SK-N-SH (cell line): ENCODE data around the gene FBXO34. TPM values are rescaled to one million over a fixed set of nuclear protein-coding genes. Genes with fewer than 3 reads are reported as not detected.

Experiments used
- CTCF ChIA-PET: fragments of 300-600, 350-600 bp; formaldehyde crosslinking; extraction: SDS; loops from one replicate; lab custom pipeline; 2021; lab: Yijun Ruan, JAX
- POLR2A ChIA-PET: fragments of 350-600 bp; sonication (Branson Sonifier 250); formaldehyde crosslinking; extraction: SDS; loops from one replicate; lab custom pipeline; 2020; ENCODE audit warnings: antibody characterized with exemption, inconsistent platforms; lab: Yijun Ruan, JAX
- DNase-seq: peaks from one replicate; pipeline ENCODE4 v3.0.0; 2012
- H2AFZ ChIP-seq: fragments of 200-600 bp; sonication (generic); 2 replicates; pipeline ENCODE4 v1.8.1; 2016; ENCODE audit warnings: antibody characterized with exemption, mild to moderate bottlenecking, low read depth
- H3F3A ChIP-seq: fragments of 200-600 bp; sonication (generic); replicated peaks from 2 replicates; pipeline ENCODE3; 2016; ENCODE audit warnings: antibody characterized with exemption, mild to moderate bottlenecking; ENCODE audit not compliant: insufficient read depth
- H3K27ac ChIP-seq, 2 experiments: fragments of 200-500 bp in 1 of 2; fragments of 200-600 bp in 1 of 2; sonication (Bioruptor generic) in 1 of 2; sonication (generic), shearing (Covaris generic) in 1 of 2; 2 replicates each; pipeline versions ENCODE4 v1.5.1 to v1.6.1; 2014 to 2016; ENCODE audit warnings: low read depth in 2 of 2, inconsistent platforms in 1 of 2, low read length in 1 of 2, mild to moderate bottlenecking in 1 of 2, mixed read lengths in 1 of 2
- H3K27me3 ChIP-seq: fragments of 200-600 bp; sonication (generic), shearing (Covaris generic); 2 replicates; pipeline ENCODE4 v1.6.1; 2016; ENCODE audit warnings: mixed run types; ENCODE audit not compliant: insufficient read depth
- H3K36me3 ChIP-seq, 2 experiments: fragments of 200-500 bp in 1 of 2; fragments of 200-600 bp in 1 of 2; sonication (Bioruptor generic) in 1 of 2; sonication (generic) in 1 of 2; replicated peaks in 1 of 2; 2 replicates each; pipeline versions ENCODE3 to v1.5.1; 2014 to 2016; ENCODE audit warnings: low read length in 1 of 2, mild to moderate bottlenecking in 1 of 2; ENCODE audit not compliant: insufficient read depth in 2 of 2, control insufficient read depth in 1 of 2
- H3K4me1 ChIP-seq, 2 experiments: fragments of 200-500 bp in 1 of 2; fragments of 200-600 bp in 1 of 2; sonication (Bioruptor generic) in 1 of 2; sonication (generic), shearing (Covaris generic) in 1 of 2; 2 replicates each; pipeline versions ENCODE4 v1.5.1 to v1.6.1; 2014 to 2016; ENCODE audit warnings: low read depth in 1 of 2, low read length in 1 of 2, mixed run types in 1 of 2; ENCODE audit not compliant: insufficient read depth in 2 of 2, control insufficient read depth in 1 of 2
- H3K4me2 ChIP-seq: fragments of 200-600 bp; sonication (generic), shearing (Covaris generic); 2 replicates; pipeline ENCODE4 v1.6.1; 2017; ENCODE audit warnings: mixed run types
- H3K4me3 ChIP-seq, 2 experiments: fragments of 200-500 bp in 1 of 2; fragments of 200-600 bp in 1 of 2; sonication (Bioruptor generic) in 1 of 2; sonication (generic), shearing (Covaris generic) in 1 of 2; 2 replicates each; pipeline versions ENCODE4 v1.5.1 to v1.8.1; 2014 to 2016; ENCODE audit warnings: low read depth in 2 of 2, inconsistent platforms in 1 of 2, low read length in 1 of 2, mild to moderate bottlenecking in 1 of 2, mixed read lengths in 1 of 2, moderate library complexity in 1 of 2
- H3K79me2 ChIP-seq: fragments of 200-600 bp; sonication (generic); 2 replicates; pipeline ENCODE4 v1.8.1; 2017; ENCODE audit warnings: mild to moderate bottlenecking; ENCODE audit not compliant: insufficient read depth
- H3K9ac ChIP-seq: fragments of 200-600 bp; sonication (generic); 2 replicates; pipeline ENCODE4 v1.6.1; 2017; ENCODE audit warnings: mixed run types
- H3K9me2 ChIP-seq: fragments of 200-600 bp; sonication (generic); 2 replicates; pipeline ENCODE4 v1.6.1; 2017; ENCODE audit warnings: mixed run types
- H3K9me3 ChIP-seq: fragments of 200-600 bp; sonication (generic); 2 replicates; pipeline ENCODE4 v1.6.1; 2017; ENCODE audit warnings: mixed run types, mild to moderate bottlenecking, moderate library complexity
- H4K20me1 ChIP-seq: fragments of 200-600 bp; sonication (generic); 2 replicates; pipeline ENCODE4 v1.6.1; 2017; ENCODE audit warnings: mild to moderate bottlenecking, mixed run types; ENCODE audit not compliant: insufficient read depth
- ELF1 ChIP-seq: IDR thresholded peaks from 2 replicates; pipeline ENCODE4 v1.4.0; 2012
- EZH2phosphoT487 ChIP-seq: fragments of 200-600 bp; sonication (generic); IDR thresholded peaks from 2 replicates; pipeline ENCODE4 v1.6.1; 2017; ENCODE audit warnings: low read depth, mixed run types, mild to moderate bottlenecking, antibody characterized with exemption, moderate library complexity, borderline replicate concordance
- FOSL2 ChIP-seq: IDR thresholded peaks from 2 replicates; pipeline ENCODE4 v1.4.0; 2012; ENCODE audit warnings: low read depth, mild to moderate bottlenecking, moderate library complexity, borderline replicate concordance
- FOXJ3 ChIP-seq: sonication (generic); formaldehyde crosslinking; IDR thresholded peaks from 2 replicates; pipeline ENCODE4 v1.5.1; 2020; ENCODE audit warnings: mild to moderate bottlenecking, missing genetic modification reagents
- FOXM1 ChIP-seq: IDR thresholded peaks from 2 replicates; pipeline ENCODE4 v1.4.0; 2012; ENCODE audit warnings: low read depth, mild to moderate bottlenecking
- IRF3 ChIP-seq: fragments of 150-350 bp; IDR thresholded peaks from 2 replicates; pipeline ENCODE4 v1.6.1; 2016; ENCODE audit warnings: mild to moderate bottlenecking, low read depth, low read length
- MAX ChIP-seq: IDR thresholded peaks from 2 replicates; pipeline ENCODE4 v1.4.0; 2012; ENCODE audit warnings: low read depth
- MEF2A ChIP-seq: IDR thresholded peaks from 2 replicates; pipeline ENCODE4 v1.4.0; 2012; ENCODE audit warnings: low read depth, borderline replicate concordance
- MXI1 ChIP-seq: IDR thresholded peaks from 2 replicates; pipeline ENCODE4 v1.6.1; 2012; ENCODE audit warnings: mild to moderate bottlenecking, low read depth, low read length, improper control_type of control experiment
- NFIC ChIP-seq: IDR thresholded peaks from 2 replicates; pipeline ENCODE4 v1.4.0; 2012; ENCODE audit warnings: borderline replicate concordance
- PBX3 ChIP-seq: IDR thresholded peaks from 2 replicates; pipeline ENCODE4; 2012
- POLR2AphosphoS5 ChIP-seq: IDR thresholded peaks from 2 replicates; pipeline ENCODE4 v1.6.1; 2012; ENCODE audit warnings: low read depth, low read length
- RAD21 ChIP-seq: IDR thresholded peaks from 2 replicates; pipeline ENCODE4 v1.6.1; 2012; ENCODE audit warnings: mild to moderate bottlenecking, low read length
- RCOR1 ChIP-seq: fragments of 150-350 bp; IDR thresholded peaks from 2 replicates; pipeline ENCODE4 v1.6.1; 2017; ENCODE audit warnings: antibody characterized with exemption, low read length
- REST ChIP-seq: IDR thresholded peaks from 2 replicates; pipeline ENCODE4 v1.6.1; 2012; ENCODE audit warnings: mild to moderate bottlenecking, low read depth, low read length, moderate library complexity
- RXRA ChIP-seq: IDR thresholded peaks from 2 replicates; pipeline ENCODE4 v1.4.0; 2012; ENCODE audit warnings: low read depth, mild to moderate bottlenecking, borderline replicate concordance
- SIN3A ChIP-seq: IDR thresholded peaks from 2 replicates; pipeline ENCODE4 v1.6.1; 2012; ENCODE audit warnings: low read depth, mild to moderate bottlenecking, low read length, moderate library complexity, borderline replicate concordance
- SMC3 ChIP-seq: IDR thresholded peaks from 2 replicates; pipeline ENCODE4 v1.6.1; 2012; ENCODE audit warnings: low read depth, low read length, improper control_type of control experiment
- TAF1 ChIP-seq: IDR thresholded peaks from 2 replicates; pipeline ENCODE4 v1.6.1; 2012; ENCODE audit warnings: low read depth, mild to moderate bottlenecking, low read length, moderate library complexity, borderline replicate concordance
- TCF12 ChIP-seq: IDR thresholded peaks from 2 replicates; pipeline ENCODE4 v1.4.0; 2012
- TEAD4 ChIP-seq: IDR thresholded peaks from 2 replicates; pipeline ENCODE4 v1.4.0; 2012; ENCODE audit warnings: mild to moderate bottlenecking, borderline replicate concordance; ENCODE audit not compliant: insufficient read depth
- USF2 ChIP-seq: fragments of 150-350 bp; IDR thresholded peaks from 2 replicates; pipeline ENCODE4 v1.6.1; 2017; ENCODE audit warnings: antibody characterized with exemption, low read length, low read depth, borderline replicate concordance
- WGBS: methylation state at CpG from one replicate; pipeline ENCODE4 v1.1.6; 2017; ENCODE audit warnings: low lambda C conversion rate; 5-methylcytosine and 5-hydroxymethylcytosine counted together
- polyA plus RNA-seq, 3 experiments: library from polyadenylated mRNA; depleted of rRNA; stranded (reverse); fragments of >200 nt; gene quantifications; 2 replicates each; pipeline ENCODE4 v1.2.3, GENCODE V29; 2012
- TF ChIP-seq, protein P1 (sequence below): fragments of 200-600 bp; sonication (generic); IDR thresholded peaks from 2 replicates; pipeline ENCODE4 v1.6.1; 2017; ENCODE audit warnings: antibody characterized with exemption, mild to moderate bottlenecking, moderate library complexity

Gene FBXO34
- polyA plus RNA-seq (2012; rRNA removed): 10.0 and 13.2 TPM in 2 replicates
- 9.3 and 10.9 TPM in 2 replicates for polyA plus RNA-seq (2012; cell fraction: cytosol; rRNA removed)
- polyA plus RNA-seq (2012; cell fraction: nucleus; rRNA removed): 17.6 and 23.1 TPM in 2 replicates

DNA sequence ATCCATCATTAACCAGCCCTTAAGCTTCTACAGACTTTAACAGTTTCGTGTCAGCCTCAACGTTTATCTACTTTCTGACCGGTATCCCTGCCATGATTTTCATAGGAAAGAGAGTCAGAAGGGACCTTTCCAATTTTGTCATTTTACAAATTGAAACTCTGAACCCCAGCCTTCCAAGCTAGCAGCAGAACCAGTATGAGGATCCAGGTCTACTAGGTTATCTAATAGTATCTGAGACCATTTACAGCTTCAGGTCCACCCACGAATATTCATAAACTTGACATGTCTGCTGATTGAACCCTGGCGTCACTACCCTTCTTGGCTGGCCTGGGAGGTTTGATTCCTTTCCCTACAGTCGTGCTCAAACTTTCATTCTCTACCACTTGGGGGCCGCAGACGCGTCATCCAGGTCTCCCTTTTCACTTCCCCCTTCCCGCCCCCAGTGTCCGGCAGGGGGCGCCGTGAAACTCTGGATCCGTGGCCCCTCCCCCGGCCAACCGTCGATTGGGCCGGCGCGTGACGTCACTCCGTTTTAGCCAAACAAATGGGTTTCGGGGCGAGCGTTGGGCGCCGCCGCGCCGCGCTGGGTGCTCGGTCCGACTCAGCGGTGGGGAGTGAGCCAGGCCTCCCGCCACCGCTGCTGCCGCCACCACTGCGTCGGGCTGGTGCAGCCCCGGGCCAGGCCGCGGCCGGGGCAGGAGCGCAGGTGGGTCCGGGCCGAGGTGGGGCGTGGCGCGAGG is at the start of gene FBXO34:
FBXO34 (plus strand) TSS at position 590 of the 740 bp plus-strand sequence. CDS start 78,970 bp downstream, outside the sequence.
- Histone ChIP-seq H3K9me3 (no peaks in the 10 kb centered on the region), H3K9me2 (no peaks in the 10 kb centered on the region), H4K20me1 (peaks cover 30% of the 10 kb centered on the region; the same call in 1 of the 2 replicates), H3K4me1 (peaks cover 13 to 17% of the 10 kb centered on the region in 2 experiments; a peak in 3 of 4 replicates), H3F3A (no peaks in the 10 kb centered on the region), H3K36me3 (no peaks in the 10 kb centered on the region), H3K79me2 (peaks cover 42% of the 10 kb centered on the region), H3K27ac (peak within 1 kb of the TSS; percentile 78 to 79), H3K4me3 (peak within 1 kb of the TSS; percentile 69 to 98), H2AFZ (peak within 1 kb of the TSS; percentile 92; the same call in 1 of the 2 replicates), H3K27me3 (no peaks in the 10 kb centered on the region), H3K4me2 (peak within 1 kb of the TSS; percentile 70), H3K9ac (peak within 1 kb of the TSS; percentile 86)
- WGBS: under 1% methylated on average over 48 of the region's 49 CpGs
- CTCF ChIA-PET: interaction anchor here (0.6 to 4.8 kb wide), 40 partner anchors 9 to 175 kb away, joined by 3 to 94 read pairs (median 4); no protein-coding TSS in a partner anchor
- POLR2A ChIA-PET: no interaction called here
- peak; percentile 97 for DNase-seq
- TF ChIP-seq TAF1 (0 out of 2 replicates have a peak, but pooled peaks have one; percentile 57), USF2 (no peak), TCF12 (peak; percentile 21; the same call in 1 of the 2 replicates), SMC3 (peak; percentile 95), ELF1 (peak; percentile 82), TEAD4 (no peak), MEF2A (no peak), EZH2phosphoT487 (no peak), IRF3 (no peak), FOXJ3 (CRISPR knock-in tag) (no peak), POLR2AphosphoS5 (peak; percentile 75), PBX3 (0 out of 2 replicates have a peak, but pooled peaks have one; percentile 27), SIN3A (peak; percentile 59; the same call in 1 of the 2 replicates), MAX (peak; percentile 53), MXI1 (peak; percentile 50), NFIC (no peak), RCOR1 (no peak), RAD21 (peak; percentile 83), FOXM1 (no peak), FOSL2 (peak; percentile 15; the same call in 1 of the 2 replicates), REST (no peak), RXRA (no peak)
- TF ChIP-seq, protein P1, sequence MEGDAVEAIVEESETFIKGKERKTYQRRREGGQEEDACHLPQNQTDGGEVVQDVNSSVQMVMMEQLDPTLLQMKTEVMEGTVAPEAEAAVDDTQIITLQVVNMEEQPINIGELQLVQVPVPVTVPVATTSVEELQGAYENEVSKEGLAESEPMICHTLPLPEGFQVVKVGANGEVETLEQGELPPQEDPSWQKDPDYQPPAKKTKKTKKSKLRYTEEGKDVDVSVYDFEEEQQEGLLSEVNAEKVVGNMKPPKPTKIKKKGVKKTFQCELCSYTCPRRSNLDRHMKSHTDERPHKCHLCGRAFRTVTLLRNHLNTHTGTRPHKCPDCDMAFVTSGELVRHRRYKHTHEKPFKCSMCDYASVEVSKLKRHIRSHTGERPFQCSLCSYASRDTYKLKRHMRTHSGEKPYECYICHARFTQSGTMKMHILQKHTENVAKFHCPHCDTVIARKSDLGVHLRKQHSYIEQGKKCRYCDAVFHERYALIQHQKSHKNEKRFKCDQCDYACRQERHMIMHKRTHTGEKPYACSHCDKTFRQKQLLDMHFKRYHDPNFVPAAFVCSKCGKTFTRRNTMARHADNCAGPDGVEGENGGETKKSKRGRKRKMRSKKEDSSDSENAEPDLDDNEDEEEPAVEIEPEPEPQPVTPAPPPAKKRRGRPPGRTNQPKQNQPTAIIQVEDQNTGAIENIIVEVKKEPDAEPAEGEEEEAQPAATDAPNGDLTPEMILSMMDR: peak; percentile 98
